Urinary bladder (tissue), 4 donors: ENCODE data around the gene ZNF790. TPM values are rescaled to one million over a fixed set of nuclear protein-coding genes. Genes with fewer than 3 reads are reported as not detected.
"Not testable (repeated sequence)": the region's sequence is repeated elsewhere in the genome, so short reads cannot be mapped to it uniquely, and the experiment has no call there.

Experiments used
- DNase-seq: peaks from one replicate; pipeline ENCODE4 v3.0.0-alpha.2; 2015; ENCODE audit errors: extremely low spot score
- H3K27ac ChIP-seq: one replicate; pipeline ENCODE4 v1.5.1; 2013; ENCODE audit warnings: low read depth, mild to moderate bottlenecking, moderate library complexity
- H3K36me3 ChIP-seq: one replicate; pipeline ENCODE4 v1.6.1; 2013; ENCODE audit warnings: mild to moderate bottlenecking, moderate library complexity; ENCODE audit not compliant: insufficient read depth
- H3K4me1 ChIP-seq: one replicate; pipeline ENCODE4 v1.6.1; 2013; ENCODE audit warnings: mild to moderate bottlenecking, moderate library complexity; ENCODE audit not compliant: insufficient read depth
- H3K4me3 ChIP-seq: one replicate; pipeline ENCODE4 v1.5.1; 2013; ENCODE audit warnings: low read depth, low read length
- WGBS: extraction: QIAGEN DNeasy Blood & Tissue Kit; methylation state at CpG from one replicate; pipeline ENCODE4 v1.1.7; 2013; 5-methylcytosine and 5-hydroxymethylcytosine counted together
- polyA plus RNA-seq: library from polyadenylated mRNA; stranded (reverse); fragments of 200-250 nt; gene quantifications from one replicate; pipeline ENCODE4 v1.2.3, GENCODE V29; 2013
- small RNA-seq: library from RNA; depleted of rRNA; stranded (forward); fragments of <200 nt; gene quantifications from one replicate; pipeline ENCODE3, GENCODE V24; 2014
- total RNA-seq: library from RNA; depleted of rRNA; stranded (reverse); fragments of >200 nt; gene quantifications from one replicate; pipeline ENCODE4 v1.2.3, GENCODE V29; 2014
- donor health status: healthy with polysubstance abuse.
- donor health status: healthy.

Gene ZNF790
- total and polyA plus RNA-seq, 2 donors: 4.1 to 20.1 TPM

DNA sequence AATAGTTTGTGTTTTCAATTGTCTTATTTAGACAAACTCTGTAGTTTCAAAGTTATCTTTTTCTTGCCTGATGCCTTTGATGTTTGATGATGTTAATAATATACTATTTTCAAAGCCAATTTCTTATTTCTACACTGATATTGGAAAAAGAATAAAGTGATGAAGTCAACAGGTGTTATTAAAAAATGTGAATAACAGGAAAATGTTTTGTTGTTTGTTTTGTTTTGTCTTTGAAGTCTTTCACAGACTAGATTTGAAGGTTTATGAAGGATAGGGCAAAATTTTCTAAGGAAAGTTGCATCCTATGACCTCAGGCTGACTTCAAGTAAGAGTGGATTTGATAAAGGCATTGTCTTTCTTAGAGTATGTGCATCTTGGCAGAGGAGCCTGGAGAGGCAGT lies 31.2 kb downstream of the ZNF790 start:
- DNase-seq: no peak
- Histone ChIP-seq H3K4me1 (no peaks in the 10 kb centered on the region), H3K36me3 (peaks cover 4% of the 10 kb centered on the region), H3K27ac (no peak overlapping the region), H3K4me3 (no peak overlapping the region)

DNA sequence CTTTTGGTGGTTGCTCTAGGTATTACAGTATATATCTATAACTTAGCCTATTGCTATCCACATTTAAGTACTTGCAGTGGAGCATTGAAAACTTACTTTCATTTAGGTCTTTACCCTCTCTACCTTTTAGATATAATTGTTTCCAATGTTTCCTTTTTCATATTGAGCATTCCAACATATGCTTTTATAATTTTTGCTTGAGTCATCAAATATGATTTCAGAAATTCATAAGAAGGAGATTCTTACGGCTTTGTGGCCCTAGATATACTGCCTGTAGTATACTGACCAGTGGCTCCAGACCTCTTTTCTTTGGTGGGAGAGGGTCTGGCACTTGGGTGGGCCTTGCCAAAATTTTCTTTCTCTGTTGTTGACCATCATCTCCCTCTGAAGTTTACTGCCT lies 32.8 kb downstream of the ZNF790 start:
- no peak for DNase-seq

DNA sequence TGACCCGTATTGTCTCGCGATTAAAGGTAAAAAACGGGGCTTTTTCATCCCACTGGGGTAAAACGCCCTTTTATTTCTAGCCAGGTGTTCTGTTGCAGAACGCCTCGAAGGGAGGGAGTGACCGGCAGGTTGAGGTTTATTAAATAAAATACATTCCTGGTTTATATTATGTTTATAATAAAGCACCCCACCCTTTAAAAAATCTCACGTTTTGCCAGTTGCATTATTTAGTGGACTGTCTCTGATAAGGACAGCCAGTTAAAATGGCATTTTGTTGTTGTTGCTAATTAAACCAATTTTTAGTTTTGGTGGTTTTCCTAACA lies 40.4 kb downstream of the ZNF790 start:
- no peak for DNase-seq
- Histone ChIP-seq H3K36me3 (peaks cover 2% of the 10 kb centered on the region), H3K4me1 (no peaks in the 10 kb centered on the region), H3K4me3 (peak overlapping the region; percentile 76), H3K27ac (no peak overlapping the region)
- WGBS: 1% methylated on average over 9 of the region's 9 CpGs

More for the DNA sequence above, 32.8 kb downstream of the ZNF790 start:
- WGBS: 93% methylated on average over 1 of the region's 1 CpG
- Histone ChIP-seq H3K27ac (no peak overlapping the region), H3K4me3 (no peak overlapping the region), H3K36me3 (peaks cover 4% of the 10 kb centered on the region), H3K4me1 (no peaks in the 10 kb centered on the region)

DNA sequence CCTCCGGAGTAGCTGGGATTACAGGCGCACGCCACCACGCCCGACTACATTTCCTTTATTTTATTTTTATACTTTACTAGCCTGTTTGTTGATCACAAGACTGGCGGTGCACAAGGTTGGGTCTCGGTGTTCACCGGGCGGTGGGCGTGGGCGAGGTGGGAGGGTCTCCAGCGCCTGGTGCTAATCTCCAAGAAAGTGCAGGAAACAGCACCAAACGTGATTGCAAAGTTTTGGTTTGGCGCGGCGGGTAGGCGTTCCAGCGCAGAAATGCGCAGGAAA lies 41.5 kb downstream of the ZNF790 start:
- Histone ChIP-seq H3K4me3 (peak overlapping the region; percentile 36), H3K27ac (no peak overlapping the region), H3K36me3 (peaks cover 2% of the 10 kb centered on the region), H3K4me1 (no peaks in the 10 kb centered on the region)
- WGBS: 12% methylated on average over 19 of the region's 19 CpGs
- no peak for DNase-seq

DNA sequence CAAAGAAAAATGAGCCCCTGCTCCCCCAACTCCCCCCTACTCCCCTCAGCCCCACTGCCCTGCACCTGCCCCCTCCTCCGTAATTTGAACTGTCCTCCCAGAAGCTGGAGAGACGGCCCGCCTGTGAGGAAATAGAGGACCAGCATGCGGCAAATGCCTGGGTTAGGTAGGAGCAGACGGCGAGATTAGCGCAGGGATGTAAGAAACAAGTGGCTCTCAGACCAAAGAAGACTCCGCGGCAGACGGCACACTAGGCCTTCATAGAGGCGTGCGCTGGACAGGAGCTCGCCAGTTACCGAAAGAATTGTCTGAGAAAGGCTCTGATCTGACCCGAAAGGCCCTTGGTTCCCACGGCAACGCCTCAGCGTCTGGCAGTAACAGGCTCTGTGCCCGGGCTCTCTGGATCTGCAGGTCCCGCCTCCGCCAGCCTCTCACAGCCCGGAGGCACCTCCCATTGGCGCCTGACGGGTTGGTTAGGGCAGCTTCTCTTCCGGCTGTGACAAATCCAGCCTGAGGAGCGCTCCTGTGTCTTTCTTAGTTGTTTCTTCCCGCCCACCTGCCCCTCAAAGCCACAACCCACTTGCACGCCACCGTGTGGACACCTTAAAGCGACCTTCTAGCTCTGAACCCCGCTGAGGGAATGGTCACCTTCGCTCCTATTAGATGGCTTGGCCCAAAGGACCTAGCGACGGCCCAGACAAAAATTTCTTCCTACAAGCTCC lies 46.6 kb downstream of the ZNF790 start:
- H3K36me3 ChIP-seq, DNase-seq, H3K4me3 ChIP-seq, H3K27ac ChIP-seq, H3K4me1 ChIP-seq: not testable (repeated sequence)
- WGBS: 5% methylated on average over 33 of the region's 34 CpGs

DNA sequence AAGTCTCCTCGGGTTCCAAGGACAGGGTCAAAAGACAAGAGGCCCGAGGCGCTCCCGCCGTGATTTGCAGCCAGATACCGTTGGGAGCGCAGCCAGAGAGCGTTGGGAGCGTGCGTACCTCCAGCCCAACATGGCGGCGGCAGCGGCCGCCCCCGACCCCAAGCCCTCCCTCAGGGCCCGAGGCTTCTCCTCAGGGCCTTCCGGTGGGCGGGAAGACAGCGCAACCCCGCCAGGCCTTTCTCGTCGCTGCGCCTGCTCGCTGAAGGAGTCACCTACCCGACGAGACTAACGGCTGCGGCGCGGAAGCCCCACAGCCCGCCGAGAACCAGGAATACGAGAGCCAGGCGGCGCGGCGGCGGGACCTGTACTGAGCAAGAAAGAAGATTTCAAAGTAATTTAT lies 62.4 kb downstream of the ZNF790 start:
- no peak for DNase-seq

DNA sequence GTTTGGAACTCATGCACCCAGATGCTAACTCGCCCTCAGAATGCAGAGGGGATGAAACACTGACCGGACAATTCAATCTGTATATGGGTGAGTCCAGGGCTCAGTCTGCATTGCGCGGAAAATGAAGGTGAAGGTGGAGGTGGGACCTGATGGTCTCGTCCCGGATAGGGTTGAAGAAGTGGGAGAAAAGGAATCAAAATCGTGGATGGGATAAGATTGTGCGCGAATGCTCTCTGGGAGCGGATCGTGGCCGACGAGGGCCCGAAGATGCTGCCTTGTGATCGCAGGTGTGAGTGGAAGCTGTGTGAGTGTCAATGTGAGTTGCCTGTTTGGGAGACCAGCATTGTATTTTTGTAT lies 65.0 kb downstream of the ZNF790 start:
- WGBS: 1% methylated on average over 15 of the region's 15 CpGs
- Histone ChIP-seq H3K36me3 (no peaks in the 10 kb centered on the region), H3K27ac (no peak overlapping the region)

More for the DNA sequence above, 62.4 kb downstream of the ZNF790 start:
- no peak overlapping the region for H3K27ac ChIP-seq
- no peaks in the 10 kb centered on the region for H3K36me3 ChIP-seq
- peak overlapping the region; percentile 5 for H3K4me3 ChIP-seq
- no peaks in the 10 kb centered on the region for H3K4me1 ChIP-seq
- 9% methylated on average over 38 of the region's 38 CpGs for WGBS

DNA sequence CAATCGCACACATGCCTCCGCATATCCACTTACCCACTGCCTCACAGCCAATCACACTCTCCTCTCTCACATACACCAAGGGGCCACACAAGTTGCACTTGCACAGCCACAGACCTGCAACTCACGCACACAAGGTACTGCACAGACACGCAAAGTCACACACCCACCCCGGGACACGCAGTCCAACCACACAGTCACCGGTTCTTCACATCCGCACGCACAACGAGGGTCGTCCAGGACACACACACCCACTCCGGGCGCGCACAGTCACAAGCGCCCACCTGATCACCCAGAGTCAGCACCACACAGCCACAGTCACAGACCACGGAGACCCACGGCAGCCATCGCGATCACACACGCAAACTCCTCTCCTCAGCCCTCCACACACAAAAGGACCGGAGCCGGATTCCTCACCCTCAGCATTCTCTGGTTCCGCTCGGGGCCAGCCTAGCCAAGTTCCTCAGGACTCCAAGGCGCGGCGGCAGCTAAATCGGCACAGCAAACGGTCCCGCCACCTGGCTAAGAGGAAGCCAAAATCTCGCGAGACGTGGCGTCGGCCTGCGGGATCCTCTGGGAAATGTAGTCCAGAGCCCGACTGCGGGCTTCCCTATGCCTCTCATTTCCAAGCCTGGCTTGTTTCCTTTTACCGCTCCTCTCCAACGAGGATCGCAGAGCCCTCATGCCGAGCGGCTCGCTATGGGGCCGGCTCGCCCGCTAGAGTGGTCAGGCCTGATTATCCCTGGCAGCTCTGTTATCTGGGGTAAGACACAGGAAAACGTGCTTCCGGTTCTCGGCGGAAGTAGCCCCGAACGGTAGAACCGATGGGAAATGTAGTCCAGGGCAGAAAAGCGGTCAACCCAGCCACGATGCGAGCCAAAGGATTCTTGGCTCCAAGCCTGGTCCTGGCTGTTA lies 65.6 kb downstream of the ZNF790 start, which contains the start of gene ZNF850:
TSS of gene ZNF850 (minus strand) at position 497 of the 912 bp plus-strand sequence. CDS start 10,201 bp downstream, outside the sequence.
- WGBS: under 1% methylated on average over 57 of the region's 57 CpGs
- H3K4me3 ChIP-seq: peak within 1 kb of the TSS; percentile 58

More for the DNA sequence above, 65.0 kb downstream of the ZNF790 start:
- peak overlapping the region; percentile 58 for H3K4me3 ChIP-seq
- DNase-seq: no peak
- H3K4me1 ChIP-seq: no peaks in the 10 kb centered on the region

DNA sequence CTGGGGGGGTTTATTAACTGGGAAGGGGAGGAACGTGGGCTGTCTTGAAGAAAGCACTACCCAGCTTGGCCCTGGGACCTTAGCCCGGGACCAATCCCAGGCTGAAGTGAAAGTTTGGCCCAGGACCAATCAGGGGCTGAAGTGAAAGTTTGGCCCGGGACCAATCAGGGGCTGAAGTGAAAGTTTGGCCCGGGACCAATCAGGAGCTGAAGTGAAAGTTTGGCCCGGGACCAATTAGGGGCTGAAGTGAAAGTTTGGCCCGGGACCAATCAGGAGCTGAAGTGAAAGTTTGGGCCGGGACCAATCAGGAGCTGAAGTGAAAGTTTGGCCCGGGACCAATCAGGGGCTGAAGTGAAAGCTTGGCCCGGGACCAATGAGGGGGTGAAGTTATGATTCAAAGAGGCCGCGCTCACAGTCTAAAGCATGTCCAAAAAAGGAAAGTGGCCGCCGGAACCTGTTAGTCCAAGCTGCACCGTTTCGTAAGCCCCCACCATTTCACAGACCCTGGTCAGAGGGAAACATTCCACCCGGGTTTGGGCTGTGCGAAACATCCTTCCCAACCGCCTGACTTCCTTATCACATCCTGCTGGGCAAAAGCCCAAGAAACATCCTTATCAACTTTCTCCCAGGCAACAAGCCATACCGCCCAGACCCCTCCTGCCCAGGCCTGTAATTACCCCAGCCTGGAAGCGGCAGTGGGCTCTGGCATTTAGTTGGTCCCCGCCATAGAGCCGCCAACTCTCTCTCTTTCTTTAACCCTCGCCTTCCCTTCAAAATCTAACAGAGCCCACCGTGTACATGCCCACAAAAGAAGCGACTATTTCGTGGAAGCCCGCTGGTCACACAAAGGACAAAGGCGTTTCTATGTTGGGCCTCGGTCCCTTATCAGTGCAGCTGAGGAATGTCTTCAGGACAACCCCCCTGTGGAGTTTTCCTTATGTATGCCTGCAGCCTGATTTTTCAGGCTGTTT lies 66.6 kb downstream of the ZNF790 start:
- Histone ChIP-seq H3K36me3 (no peaks in the 10 kb centered on the region), H3K27ac (peak overlapping the region; percentile 43), H3K4me3 (peak overlapping the region; percentile 58), H3K4me1 (no peaks in the 10 kb centered on the region)
- DNase-seq: peak; percentile 67
- WGBS: 2% methylated on average over 29 of the region's 29 CpGs

More for the DNA sequence above, 65.6 kb downstream of the ZNF790 start, which contains the start of gene ZNF850:
- H3K36me3 ChIP-seq: no peaks in the 10 kb centered on the region
- peak within 1 kb of the TSS; percentile 57 for H3K27ac ChIP-seq
- peak; percentile 87 for DNase-seq
- no peaks in the 10 kb centered on the region for H3K4me1 ChIP-seq

Small RNAs within 50 kb of the gene (small RNA-seq; reads per million reads assigned to genes)
- gene RF00019: not detected

Other genes with a start within 250 kb of the ZNF790 start
- gene ZNF382, start 233.1 kb downstream of the ZNF790 start, total RNA-seq: 30.3 TPM
- gene ZNF382, start 233.1 kb downstream of the ZNF790 start, polyA plus RNA-seq: 4.2 TPM
- gene ZNF461, start 171.6 kb downstream of the ZNF790 start, total RNA-seq: 19.9 TPM
- 4.7 TPM for gene ZNF461, start 171.6 kb downstream of the ZNF790 start, polyA plus RNA-seq
- 22.9 TPM for gene ZNF567, start 150.8 kb downstream of the ZNF790 start, total RNA-seq
- 5.2 TPM for gene ZNF567, start 150.8 kb downstream of the ZNF790 start, polyA plus RNA-seq
- 10.8 TPM for gene ZNF850, start 65.6 kb downstream of the ZNF790 start, total RNA-seq
- gene ZNF850, start 65.6 kb downstream of the ZNF790 start, polyA plus RNA-seq: 1.0 TPM
- gene ZNF345, start 12.5 kb upstream of the ZNF790 start, total RNA-seq: 16.2 TPM
- gene ZNF345, start 12.5 kb upstream of the ZNF790 start, polyA plus RNA-seq: 4.4 TPM
- gene ZNF829, start 77.9 kb upstream of the ZNF790 start, total RNA-seq: 9.8 TPM
- 1.8 TPM for gene ZNF829, start 77.9 kb upstream of the ZNF790 start, polyA plus RNA-seq
- 28.4 TPM for gene ZNF568, start 77.9 kb upstream of the ZNF790 start, total RNA-seq
- 9.3 TPM for gene ZNF568, start 77.9 kb upstream of the ZNF790 start, polyA plus RNA-seq
- 27.3 TPM for gene ZNF420, start 240.0 kb upstream of the ZNF790 start, total RNA-seq
- 6.0 TPM for gene ZNF420, start 240.0 kb upstream of the ZNF790 start, polyA plus RNA-seq